T-helper 2 cell (primary cell): Measurements from ENCODE around the gene NPHP4.

Experiments
- DNase-seq, 5 experiments: peaks; one replicate each; pipeline versions ENCODE4 v3.0.0 to v3.0.0-alpha.2; 2012 to 2022

The NPHP4 gene

DNA sequence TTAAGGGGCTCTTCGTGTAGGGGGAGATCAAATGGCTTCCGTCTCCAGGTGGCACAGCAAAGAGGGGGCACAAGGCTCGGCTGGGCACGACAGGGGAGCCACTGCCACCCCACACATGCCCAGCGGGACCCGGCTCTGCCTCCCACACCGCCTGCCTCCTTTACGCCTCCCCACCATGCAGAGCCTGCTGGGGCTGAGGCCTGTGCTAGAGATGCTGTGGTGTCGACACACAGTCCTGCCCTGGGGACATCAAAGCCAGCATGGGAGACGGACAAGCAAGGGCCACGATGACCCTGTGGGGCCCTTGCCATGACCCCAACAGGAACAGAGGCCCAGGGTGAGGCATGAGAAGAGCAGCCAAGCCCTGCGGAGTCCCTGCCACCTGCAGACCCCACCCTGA is 102.8 kb downstream of the NPHP4 start:
- no peak for DNase-seq

DNA sequence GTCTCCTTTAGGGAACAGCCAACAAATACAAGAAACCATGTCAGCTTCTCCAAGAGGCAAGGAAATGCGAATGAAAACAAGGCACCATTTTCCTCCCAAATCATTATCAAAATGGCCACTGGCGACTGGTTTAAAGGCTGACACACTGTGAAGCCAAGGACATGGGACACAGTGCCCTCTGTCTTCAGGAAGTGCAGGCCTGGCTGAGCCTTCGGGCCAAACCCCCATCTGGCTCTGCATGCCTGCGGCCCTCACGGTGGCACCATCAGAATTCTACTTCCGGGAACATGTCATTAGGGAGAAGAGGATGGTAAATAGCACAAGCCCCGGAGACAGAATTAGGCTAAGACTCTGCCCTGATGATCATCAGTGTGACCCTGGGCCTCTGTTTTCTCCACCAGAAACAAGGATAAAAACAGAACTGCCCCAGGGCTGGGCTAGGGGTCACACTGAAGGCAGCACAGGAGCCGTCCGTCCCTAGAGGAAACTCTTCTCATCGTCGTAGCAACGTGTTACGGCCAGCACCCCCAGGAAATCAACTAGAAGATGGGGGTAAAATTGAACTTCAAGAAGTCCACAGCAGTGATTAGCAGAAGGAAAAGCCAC is 103.5 kb downstream of the NPHP4 start:
- DNase-seq: no peak

GRCh38 chr1:5887971-5888361 is 104.3 kb downstream of the NPHP4 start:
- no peak for DNase-seq

DNA sequence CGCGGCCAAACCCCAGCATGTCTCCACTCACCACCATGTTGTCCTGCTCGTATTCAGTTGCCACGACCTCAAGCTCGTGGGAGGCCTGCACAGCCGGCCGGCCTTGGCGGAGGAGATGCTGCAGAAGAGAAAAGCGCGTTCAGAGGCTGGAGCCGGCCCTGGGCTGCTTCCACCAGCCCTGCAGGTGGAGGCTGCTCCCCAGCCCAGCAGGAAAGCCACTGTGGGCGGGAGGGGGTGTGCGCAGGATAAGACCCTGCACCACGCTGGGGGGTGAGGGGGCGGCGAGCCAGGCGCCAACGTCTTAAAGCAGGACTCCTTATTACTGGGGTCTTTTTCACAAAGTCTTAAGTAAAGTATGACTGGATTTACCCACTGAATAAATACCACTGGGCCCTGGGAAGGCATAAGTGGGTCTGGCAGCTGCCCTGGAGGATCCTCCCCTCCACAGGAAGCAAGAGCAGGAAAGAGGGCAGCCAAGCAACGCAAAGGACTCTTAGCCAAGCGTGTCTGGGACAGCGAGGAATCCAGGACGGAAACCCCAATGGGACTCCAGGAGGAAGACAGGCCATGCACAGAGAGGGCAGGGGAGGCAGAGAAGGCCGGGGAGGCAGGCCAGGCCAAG is 104.8 kb downstream of the NPHP4 start:
- no peak for DNase-seq

DNA sequence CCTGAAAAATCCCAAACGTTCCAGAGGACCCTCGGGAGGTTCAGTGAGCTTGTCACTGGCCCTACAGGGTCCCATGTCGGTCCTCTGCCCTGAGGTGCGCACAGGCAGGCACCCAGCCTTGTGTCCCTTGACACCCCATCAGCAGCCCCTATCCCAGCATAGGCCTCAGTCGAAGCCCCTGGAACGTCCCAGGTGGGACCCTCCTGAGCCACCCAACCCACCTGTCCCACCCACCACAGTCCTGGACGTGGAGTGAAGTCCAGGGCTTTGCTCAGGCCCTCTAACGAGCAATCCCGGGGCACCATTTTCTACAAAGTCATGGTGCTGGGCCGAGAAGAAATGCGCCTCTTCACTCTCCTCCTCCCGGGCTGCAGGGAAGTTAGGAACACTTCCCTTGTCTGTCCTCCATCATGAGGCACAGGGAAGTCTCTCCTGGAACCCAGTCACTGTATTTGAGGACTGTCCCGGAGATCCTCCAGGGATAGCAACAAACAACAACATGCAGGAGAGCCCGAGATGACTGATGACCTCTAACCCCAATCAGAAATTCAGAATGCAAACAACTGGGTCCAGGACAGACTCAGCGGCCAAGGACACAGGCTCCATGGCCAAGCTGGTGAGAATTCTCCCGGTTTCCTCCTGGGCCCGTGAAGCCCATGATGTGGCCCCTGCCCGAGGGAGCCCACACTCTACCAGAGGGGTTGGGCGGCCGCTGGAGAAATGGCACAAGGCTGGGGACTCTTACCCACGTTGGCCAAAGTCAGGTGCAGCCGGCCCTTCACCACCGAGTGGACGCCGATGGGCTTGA is 105.5 kb downstream of the NPHP4 start:
- DNase-seq: no peak

GRCh38 chr1:5886140-5886483 is 106.1 kb downstream of the NPHP4 start:
- no peak for DNase-seq

GRCh38 chr1:5885471-5886139 is 106.6 kb downstream of the NPHP4 start:
- DNase-seq: no peak

- DNase-seq: no peak
Measured at GRCh38 chr1:5884110-5884509, 108.1 kb downstream of the NPHP4 start.

DNA sequence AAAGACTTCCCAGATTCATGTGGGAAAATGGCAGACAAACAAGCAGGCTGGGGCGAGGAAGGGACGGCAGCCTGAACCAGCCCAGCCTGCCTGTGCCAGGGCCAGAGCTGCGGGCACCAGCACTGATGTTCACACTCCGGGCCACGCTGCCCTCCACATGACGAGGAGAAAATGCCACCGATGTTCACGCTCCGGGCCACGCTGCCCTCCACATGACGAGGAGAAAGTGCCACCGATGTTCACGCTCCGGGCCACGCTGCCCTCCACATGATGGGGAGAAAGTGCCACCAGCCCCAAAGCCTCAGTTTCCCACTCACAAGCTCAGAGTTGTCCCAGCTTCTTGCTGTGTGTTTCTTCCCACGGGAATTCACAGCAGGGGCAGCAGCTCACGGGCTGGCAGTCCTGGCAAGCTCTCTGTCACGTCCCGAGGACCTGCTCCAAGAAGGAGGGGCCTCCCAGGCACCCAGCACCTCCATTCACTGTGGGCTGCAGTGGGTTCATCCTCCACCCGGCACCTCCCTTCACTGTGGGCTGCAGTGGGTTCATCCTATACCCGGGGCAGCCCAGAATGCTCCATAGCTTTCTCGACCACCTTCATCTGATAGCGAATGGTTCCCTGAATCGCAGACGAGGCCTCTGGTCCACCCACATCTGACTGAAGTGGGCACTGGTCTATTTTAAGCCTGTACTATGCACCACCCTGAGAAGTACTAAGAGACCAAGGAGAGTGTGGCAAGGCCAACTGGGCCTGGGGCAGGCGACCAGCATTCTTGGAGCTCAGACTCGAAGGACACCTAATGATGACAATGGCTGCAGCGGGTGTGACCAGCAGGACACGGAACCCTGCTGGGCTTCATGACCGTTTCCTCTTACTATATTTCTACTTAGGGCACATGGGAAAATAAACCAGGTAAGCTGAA is 108.8 kb downstream of the NPHP4 start:
- DNase-seq: no peak

DNA sequence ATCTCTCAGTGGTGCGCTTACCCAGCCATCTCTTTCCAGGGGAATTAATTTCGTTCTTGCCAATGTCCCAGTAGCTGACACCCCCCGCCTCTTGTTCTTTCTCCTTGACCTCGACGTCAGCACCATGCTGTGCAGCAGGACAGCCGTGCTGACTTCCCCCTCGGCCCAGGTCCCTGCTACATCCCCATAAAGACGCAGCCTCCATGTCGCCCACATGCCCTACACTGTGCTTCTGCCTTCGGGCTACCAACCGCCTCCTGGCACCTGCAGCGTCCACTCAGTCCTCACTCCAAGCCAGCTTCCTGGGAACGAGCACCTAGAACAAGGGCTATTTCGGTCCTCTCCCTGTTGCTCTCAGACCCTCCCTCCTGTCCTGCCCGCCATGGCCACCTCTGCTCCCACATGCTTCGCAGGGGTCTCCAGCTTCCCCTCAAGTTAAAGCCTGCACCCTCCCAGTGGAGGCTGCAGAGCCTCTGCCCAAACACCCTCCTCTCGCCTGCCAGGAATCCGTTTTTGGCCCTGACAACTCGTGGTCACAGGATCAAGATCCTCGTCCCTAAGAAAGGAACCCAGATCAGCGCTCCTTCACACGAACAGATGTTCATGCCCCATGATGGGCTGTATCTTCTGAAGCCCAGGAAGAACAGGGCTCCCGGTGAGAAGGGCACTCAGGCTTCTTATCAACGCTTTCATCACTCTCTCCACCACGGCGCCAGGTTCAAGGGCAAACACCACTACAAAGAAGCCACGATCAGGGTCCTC is 109.7 kb downstream of the NPHP4 start:
- no peak for DNase-seq

DNA sequence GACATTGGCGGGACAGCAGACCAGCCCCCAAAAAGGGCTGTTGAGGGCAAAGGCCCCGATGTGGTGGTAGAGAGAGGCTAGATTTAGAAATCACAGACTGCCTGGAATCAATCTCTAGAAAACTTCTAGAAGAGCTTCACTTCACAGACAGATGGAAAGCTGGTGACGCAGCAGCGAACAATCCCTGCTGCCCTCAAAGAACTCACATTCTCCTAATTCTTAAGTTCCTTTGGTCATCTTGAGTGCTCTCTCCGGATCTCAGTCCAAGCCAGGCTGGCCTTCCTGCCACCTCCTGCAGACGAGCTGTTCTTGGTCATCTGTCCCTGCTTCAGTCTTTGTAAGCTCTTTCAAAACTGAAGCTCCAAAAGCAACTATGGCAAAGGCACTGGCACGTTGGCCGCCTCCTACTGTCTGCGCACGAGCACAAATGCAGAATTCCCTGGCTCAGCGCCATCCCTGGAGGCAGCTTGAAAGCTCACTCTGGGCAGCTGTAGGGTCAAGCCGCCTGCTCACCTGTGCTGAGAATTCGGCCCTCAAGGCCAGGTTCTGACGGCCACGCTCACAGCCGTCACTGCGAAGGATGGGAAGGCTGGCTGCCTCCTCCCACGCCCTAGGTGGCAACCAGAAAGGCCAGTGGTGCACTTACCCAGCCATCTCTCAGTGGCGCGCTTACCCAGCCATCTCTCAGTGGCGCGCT is 110.6 kb downstream of the NPHP4 start:
- no peak for DNase-seq

- no peak for DNase-seq
Measured at GRCh38 chr1:5880630-5881405, 111.4 kb downstream of the NPHP4 start.

DNA sequence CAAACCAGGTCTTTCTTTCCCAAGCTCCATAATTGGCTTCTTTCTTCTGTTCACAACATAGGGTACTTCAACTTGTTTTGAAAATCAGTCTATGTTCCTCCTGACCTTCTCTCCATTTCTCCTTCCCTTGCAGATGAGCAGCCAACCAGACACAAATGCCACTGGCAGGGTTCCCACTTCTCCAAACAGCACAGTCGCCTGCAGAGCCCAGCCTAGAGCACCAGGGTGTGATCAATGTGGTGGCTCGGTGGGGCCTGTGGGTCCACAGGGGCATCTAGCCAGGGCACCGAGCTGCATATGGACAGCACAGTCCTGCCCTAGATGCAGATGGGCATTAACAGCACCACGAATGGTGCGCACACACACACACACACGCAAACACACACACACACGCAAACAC is 112.8 kb downstream of the NPHP4 start:
- DNase-seq: no peak

- DNase-seq: no peak
Measured at GRCh38 chr1:5878971-5879370, 113.3 kb downstream of the NPHP4 start.

DNA sequence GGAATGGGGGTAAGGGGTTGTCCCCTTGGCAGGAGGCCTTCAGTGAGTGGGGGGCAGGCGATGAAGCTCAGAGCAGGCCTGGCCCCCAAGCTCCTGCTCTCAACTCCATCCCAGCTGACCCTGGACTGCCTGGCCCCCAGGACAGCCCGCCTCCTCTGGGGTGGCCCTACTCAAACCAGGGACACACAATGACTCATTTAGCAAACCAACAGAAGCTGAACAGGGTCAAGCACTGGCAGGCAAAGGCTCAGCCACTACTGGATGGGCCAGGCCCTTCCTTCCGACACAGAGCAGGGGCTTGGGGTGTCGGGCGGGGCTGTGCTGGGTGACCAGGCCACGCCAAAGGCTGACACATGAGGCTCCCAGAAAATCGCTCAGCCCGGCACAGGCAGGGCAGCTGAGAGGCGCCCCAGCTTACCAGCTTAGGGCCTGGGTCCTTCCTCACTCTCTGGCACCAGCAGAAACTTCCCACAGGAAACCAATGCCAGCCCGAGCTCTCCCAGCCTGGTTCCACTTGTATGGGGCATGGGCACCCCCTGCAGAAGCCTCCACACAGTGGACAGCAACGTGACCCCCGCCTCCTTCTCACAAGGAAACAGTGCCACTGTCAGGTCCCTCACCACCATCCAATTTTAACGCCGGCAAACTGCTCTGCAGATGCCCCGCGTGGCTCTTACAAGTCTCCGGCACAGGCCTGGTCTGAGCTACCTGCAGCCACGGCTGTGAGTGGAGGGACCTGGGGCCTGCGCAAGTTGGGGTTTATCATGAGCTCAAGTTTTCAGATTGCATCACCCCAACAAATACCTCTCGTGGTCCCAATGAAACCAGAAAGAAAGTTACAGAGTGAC is 114.3 kb downstream of the NPHP4 start:
- DNase-seq: no peak

DNA sequence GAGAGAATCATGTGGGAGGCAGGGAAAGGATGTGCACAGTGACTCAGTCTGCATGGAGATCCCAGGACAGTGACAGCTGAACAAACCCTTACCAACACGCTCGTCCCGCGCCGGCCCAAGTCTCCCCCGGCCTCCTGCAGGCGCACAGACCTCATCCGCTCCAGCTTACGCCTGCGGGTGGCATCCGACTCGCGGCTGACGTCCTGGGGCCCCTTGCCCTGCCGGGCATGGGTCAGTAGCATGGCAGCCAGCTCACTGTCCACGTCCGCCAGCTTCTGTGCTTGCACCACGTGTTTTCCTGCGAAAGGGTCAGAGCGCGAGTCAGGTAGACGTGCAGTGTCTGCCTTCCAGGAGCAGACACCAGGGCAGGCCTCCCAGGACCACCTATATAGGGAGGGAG is 115.2 kb downstream of the NPHP4 start:
- DNase-seq: no peak

DNA sequence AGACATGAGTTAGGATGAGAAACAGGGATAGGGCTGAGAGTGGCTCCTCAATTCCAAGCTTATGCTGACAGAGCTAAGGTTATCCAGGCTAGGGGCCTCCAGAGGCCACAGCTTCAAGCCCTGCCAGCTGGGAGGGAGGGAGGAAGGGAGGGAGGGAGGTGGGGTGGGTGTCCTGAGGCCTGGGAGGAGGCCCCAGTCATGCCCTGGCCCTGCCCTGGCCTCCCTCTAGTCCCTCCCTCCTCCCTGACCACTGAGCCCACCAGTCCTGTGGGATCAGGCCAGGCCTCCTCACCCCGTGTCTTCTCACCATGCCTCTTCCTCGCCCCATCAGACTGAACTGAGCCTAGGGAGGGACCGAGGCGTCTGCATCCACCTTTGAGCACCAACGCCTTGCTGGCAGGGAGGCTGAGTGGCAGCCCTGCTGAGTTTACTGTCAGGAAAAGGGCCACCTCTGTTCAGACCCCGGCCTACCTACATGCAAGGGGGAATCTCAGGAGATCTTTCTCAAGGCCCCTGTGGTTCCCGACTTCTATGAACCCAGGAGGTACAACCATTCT is 116.1 kb downstream of the NPHP4 start:
- DNase-seq: no peak

- no peak for DNase-seq
Measured at GRCh38 chr1:5875345-5875910, 116.8 kb downstream of the NPHP4 start.
